GM18907 (cell line): ENCODE data around the gene GPRC5B.

ENCODE experiments used
- ATAC-seq: cut with Tn5 transposase; IDR thresholded peaks from one replicate; pipeline ENCODE4 v1.9.1; 2021; ENCODE audit warnings: mild to moderate bottlenecking, moderate library complexity; ENCODE audit not compliant: unreplicated experiment

The GPRC5B gene

DNA sequence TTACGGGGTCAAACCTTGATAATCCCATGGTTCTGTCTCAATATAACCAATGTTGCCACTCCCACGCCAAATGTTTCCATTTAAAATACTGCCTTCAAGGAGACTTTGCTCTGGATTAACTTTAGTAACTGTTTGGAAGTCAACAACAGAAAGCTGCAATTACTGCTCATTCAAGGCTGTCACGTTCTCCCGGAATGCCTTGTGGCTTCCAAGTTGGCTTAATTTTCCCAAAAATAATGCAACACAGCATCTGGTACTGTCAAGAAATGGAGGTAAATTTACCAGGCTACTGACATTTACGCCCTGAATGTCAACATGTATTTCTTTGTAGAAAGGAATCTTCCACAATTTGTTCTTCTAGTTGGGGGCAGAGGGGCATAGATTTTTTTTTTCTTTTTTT lies 38.2 kb downstream of the GPRC5B start:
- ATAC-seq, result no peak

DNA sequence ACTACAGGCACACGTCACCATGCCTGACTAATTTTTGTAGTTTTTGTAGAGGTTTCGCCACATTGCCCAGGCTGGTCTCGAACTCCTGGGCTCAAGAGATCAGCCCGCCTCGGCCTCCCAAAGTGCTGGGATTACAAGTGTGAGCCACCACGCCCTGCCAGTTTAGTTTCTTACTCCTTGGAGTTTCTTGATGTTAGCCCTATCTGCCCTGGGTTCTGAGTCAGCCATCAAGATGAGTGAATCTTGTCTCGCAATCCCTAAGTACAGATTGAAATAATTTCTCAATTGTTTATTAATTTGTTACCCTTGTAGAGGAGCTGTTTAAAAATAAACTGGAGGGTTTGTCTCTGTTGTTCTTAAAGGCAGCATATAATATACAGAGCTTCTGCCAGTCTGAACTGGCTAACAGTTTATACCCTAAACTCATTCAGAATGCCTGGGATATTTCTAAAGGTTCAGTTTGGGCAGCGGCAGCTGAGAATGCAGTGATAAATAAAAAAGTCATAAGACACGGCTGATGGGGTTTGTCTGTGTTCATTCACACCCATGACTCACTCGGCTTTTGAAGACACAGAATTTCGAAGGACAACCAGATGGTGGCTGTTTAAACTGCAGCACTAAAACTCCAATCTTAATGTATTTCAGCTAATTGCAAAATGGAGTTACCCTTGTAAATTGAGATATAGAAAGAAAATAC lies 39.6 kb downstream of the GPRC5B start:
- ATAC-seq, result no peak

DNA sequence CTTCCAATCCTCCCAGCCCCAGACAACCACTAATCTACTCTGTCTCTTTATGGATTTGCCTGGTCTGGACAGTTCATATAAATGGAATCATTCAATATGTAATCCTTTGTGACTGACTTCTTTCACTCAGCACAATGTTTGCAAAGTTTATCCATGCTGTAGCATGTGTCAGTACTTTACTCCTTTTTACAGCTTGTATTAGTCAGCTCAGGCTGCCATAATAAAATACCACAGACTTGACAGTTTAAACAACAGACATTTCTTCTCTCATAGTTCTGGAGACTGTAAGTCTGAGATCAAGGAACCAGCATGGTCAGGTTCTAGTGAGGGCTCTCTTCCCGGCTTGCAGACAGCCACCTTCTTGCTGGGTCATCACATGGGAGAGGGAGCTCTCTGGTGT lies 41.3 kb downstream of the GPRC5B start:
- no peak for ATAC-seq

DNA sequence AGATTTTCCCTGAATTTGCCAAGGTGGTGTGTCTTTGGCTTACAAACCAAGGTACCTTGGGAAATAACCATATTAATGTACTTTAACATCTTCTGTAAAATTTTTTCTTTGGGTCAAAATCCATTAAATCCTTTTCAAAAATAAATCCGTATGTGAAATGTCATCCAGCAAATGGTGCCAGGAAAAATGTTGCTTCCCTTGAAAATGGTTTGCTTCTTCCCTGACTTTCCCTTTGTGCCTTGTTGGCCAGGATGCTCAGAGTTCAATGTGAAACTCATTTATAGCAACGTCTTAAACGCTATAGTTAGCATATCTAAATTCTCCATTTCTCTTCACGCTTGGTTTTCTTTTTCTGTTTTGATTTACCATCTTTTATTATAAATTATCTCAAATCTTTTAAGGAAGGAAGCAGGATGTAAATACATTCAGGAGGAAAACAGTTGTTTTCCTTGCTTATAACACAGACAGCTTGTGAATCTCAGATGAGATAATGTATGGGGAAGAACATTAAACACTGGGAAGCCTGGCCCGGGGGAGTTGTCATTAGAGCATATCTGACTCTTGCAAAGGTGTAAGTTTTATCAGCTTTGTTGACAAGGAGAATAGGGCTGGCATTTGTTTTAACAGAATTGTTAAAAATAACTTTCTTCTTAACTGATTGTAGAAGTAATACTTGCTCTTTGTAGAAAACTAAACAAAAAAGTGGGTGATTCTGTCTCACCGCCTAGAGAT lies 42.1 kb downstream of the GPRC5B start:
- no peak for ATAC-seq

DNA sequence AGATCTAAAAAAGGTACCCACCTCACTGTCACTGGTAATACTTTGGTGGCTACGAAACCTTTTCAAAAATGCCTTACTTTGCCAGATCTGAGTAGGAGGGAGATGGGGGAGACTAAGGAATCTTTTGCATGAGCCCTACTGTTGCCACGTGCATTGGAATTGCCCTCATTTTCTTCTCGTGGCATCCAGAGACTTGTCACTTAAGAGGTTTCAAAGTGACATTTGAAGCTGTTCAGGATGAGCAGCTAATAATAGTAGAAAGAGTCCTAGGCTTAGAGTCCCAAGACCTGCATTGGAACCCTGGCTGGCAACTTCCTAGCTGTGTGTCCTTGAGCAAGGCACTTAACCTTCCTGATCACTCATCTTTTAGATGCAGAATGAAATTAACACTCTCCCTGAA lies 43.5 kb downstream of the GPRC5B start:
- no peak for ATAC-seq

DNA sequence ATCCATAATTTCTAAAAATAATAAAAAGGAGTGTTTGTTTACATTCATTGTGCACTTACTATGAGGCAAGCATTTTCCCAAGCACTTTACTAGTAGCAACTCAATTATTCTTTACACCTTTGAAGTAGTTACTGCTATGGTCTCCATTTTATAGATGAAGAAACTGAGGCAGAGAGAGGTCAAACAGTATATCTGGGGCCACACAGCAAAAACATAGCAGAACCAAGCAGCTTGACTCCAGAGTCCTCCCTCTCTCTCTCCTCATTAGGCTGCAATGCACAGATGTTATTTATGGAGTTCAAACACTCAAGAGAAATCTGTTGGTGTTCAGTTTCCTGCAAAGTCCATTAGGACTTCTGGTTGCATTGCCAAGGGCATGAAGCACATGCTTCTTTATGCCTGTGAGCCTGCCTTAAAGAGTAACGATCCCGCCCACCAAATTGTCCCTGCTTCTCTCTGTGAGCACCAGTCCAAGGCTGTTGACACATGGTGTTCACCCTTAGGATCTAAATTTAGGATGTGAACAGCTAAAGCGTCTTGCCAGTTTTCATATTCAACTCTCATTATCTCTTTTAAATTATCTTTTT lies 44.0 kb downstream of the GPRC5B start:
- no peak for ATAC-seq

DNA sequence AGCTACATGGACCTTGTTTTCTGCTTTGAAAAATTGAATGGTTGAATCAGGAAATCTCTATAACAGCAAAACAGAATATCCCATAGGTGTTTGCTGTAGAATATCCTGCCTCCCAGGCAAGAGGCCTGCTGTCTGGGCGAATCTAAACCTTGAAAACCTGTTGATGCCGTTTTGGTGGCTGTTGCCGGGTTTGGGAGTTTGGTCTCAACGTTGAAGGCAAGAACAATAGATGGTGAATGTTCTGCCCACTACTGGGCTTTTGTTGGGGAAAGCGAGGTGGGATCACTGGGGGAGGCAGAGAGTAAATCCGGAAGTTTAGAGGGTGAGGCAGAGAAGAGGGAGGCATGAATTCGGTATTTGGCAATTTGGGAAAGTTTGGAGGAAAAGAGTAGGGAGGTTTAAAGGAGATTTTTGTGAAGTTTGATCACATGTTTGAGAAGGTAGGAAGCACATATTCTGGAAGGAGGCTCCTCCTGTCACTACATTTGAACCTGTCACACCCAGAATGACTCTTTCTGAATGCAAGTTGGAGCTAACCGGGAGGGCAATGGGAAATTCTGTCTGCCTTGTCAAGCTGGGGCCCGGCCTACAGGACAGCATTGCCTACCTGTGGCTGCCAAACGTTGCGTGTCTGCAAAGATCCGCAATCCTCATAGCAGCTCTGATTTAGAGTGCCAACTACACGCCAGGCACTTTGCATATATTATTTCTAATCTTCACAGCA lies 46.5 kb downstream of the GPRC5B start:
- ATAC-seq, result no peak

DNA sequence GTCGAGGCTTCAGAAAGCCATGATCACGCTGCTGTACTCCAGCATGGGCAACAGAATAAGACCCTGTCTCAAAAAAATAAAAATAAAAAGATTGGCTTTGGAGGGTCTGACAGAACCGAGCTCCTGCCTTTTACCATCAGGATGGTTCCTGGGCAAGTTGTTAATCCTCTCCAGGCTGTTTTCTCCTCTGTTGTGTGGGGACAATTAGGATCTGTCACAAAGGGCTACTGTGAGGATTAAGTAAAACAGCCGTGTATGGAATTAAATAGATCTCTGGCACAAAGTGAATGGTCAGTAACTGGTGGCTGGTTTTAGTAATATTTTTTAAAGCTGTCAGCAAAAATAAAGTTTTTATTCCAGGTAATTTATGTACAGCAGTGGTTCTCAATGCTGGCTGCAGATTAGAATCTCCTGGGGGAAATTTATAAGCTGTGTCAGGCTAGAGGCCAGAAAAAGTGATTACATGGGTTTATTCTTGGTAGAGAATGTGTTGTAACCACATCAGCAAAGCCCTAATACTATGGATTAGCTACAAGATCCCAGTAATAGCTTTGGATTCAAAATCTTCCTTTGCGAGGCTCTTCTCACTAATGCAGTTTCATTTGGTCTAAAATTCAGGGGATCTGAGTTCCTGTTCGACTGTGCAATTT lies 47.2 kb downstream of the GPRC5B start:
- ATAC-seq, result no peak

DNA sequence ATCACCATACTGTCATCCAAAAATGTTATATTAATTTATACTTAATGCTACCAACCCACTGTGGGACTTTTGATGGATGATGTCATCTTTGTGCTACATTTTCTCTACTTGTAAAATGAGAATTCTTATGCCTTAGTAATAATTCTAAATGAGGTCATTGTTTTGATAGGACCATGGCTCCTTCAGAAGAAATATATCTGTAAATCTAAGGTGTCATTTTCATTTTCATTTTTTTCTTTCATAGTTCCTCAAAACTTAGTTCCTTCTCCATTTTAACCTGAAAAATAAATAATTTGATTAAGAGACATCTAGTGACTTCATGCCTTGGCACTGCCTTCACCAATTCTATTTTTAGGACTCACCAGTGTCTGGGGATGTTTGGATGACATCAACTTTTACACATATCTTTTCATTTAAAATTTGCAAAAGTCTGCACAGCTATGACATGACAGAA lies 48.7 kb downstream of the GPRC5B start:
- ATAC-seq, result no peak

DNA sequence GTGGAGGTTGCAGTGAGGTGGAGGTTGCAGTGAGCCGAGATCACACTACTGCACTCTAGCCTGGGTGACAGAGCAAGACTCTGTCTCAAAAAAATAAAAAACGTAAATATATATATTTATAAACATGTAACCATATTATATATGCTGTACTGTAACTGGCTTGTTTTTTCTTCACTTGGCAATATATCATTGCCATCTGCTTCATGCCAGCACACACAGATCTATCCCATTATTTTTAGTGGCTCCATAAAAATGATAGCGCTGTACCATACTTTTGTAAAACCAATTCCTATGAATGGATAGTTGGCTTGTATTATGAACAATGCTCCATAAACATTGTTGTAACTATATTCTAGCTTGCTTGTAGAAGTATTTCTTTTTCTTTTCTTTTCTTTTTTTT lies 49.5 kb downstream of the GPRC5B start:
- ATAC-seq, result no peak

DNA sequence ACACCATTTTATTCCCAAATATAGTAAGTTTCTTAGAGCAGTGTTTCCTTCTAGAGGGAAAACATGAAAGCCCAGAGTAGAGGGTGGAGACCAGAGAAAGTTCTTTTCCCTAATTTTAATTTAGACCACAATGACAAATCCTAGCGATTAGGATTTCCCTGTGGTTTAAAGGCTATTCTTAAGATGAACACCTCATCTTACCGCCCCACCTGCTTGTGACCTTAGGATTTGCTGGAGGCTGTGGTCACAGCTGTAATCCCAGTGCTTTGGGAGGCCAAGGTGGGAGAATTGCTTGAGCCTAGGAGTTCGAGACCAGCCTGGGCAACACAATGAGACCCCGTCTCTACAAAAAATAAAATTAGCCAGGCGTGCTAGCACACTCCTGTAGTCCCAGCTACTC lies 51.1 kb downstream of the GPRC5B start:
- no peak for ATAC-seq

DNA sequence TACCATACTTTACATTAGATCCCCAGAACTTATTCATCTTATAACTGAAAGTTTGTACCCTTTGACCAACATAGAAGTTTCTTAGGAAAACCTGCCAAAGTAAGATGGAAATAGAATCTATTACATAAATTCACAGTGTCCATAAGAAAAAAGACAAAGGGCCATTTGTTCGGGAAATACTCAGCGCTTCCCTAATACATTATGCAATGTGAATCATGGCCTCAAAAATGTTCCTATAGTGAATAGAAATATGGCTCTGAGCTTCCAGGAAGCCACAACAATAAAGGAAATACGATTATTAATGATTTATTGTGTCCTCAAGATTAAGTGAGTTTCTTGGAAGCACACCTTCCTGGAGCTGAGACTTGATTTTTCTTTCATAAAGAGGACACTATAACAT lies 51.5 kb downstream of the GPRC5B start:
- no peak for ATAC-seq

DNA sequence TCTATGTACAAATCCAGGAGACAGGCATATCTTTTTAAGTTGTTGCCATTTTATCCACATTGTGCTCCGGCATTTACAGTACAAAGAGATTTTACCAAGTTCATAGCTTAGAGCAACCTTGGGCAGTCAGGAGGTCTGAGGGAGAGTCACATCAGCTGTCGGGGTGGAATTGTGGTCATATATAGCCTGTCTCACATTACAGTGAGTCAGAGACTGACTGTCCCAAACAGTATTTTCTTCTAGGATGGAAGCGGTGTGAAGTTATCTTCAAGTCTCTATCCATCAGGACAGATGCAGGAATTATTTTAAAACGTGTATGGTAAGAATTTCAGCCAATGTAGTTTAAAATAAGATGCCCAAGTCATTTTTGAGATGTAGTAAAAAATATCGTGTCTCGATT lies 53.0 kb downstream of the GPRC5B start:
- ATAC-seq, result no peak

DNA sequence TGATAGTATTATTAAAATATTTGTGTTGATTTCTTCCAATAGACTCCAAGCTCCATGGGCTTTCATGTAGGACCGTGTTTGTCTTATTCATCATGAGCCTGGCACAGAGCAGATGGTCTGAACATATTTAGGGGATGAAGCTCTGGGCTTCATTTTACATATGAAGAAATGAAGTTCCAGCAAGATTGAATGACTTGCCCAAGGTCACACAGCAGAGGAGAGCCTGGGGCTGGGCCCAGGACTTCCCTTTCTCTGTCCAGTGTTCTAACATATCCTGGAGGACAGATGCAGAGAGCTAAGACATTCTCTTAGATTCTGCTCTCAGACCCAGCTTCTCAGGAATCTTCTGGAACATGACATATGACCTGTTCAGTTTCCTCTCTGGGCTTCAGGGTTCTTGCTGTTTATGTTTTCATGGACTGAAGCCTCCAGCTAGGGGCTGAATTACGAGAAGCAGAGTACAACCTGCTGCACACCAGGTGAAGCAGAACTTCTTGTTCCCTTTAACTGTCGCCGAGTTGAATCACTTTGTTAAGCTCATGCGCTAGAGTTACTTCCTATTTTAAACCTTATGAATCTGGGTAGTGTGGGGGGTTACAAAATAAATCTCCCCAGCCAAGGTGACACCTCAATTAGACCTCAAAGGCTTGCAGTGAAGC lies 53.6 kb downstream of the GPRC5B start:
- no peak for ATAC-seq

DNA sequence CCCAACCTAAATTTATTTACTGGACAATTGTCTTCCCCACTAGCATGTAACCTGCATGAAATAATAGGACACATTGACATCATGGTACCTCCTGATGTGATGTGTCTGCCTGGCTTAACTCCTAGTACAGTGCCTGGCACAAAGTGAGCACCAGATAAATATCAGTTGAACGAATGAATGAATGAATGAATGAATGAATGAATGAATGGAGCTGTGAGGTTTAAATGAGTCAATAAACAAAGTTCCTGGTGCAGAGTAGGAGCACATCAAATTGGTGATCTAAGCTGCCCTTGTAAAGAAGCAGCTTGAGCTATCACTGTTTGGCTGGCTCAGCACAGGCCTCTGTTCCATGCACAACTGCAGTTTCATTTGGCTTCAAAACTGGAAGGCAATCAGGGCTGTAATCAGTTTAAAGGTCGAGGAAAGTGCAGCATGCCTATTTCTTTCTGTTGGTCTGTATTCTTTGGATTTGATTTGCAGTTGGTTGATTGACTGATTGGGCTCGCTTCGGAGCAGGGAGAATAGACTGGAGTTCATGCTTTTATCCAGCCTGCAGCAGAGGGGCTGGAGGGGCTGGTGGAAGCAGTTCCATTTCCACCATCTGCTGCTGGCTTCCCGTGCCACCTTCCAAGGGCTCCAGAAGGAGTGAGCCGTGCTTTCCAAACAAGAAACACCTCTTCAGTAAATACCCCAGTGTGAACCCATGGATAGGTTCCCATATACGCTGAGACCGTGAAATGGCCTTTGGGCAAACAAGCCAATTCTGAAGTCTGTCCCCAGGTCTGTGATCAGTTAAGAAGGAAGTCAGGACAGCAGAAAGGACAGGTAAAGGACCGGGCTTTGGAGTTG lies 54.6 kb downstream of the GPRC5B start:
- no peak for ATAC-seq

DNA sequence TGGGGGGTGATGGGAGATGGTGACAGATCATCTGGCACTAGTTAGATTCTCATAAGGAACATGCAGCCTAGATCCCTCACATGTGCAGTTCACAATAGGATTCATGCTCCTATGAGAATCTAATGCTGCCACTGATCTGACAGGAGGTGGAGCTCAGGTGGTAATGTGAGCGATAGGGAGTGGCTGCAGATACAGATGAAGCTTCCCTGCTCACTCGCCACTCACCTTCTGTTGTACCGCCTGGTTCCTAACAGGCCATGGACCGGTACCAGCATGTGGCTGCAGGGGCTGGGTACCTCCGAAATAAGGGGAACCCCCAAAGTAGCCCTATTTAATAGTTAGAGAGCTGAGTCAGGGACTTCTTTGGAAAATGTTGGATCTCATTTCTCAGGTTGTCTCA lies 60.4 kb downstream of the GPRC5B start:
- ATAC-seq, result no peak

DNA sequence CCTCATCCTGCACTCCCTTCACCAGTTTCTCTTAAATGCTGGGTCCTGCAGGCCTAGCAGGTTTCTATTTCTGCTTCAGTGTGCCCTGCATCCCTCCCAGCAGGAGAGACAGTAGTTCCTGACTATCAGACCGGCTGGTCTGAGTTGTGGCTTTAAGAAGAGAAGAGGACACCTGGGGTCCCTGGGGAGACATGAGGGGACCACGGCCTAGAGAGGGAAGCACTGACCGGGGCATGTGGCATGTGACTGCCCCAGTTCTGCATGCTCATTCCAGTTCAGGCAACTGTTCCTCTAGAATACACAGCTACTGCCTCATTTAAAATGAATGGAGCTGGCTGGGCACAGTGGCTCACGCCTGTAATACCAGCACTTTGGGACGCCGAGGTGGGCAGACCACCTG lies 61.3 kb downstream of the GPRC5B start:
- ATAC-seq, result no peak

DNA sequence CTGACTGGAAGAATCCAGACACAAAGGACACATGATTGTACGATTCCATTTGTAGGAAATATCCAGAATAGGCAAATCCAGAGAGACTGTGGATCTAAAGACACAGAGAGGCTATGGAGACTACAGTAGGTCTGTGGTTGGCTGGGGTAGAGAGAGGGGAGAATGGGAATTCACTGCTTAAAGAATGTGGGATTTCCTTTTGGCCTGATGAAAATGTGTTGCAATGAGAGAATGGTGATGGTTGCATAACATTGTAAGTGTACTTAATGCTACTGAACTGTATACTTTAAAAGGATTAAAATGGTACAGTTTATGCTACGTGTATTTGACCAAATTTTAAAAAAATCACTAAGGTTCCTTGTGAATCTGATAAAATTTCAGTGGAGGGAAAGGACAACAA lies 62.1 kb downstream of the GPRC5B start:
- ATAC-seq, result no peak

DNA sequence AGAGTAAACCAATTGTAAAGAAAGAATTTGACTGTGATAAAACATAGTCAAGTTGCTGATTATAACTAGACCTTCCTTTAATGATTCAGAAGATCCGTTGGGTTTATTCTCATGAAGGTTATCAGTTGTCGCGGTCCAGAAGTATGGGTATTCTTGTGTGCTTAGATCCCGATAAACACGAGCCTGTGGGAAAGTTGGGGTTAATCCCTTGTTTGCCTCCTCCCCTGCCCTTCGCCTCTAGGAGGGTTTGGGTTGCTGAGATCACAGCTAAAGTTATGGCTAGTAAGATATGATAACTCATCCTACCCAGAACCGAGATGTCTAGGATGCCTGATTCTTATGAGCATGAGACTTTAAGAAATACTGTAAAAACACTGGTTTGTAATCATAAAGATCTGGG lies 66.8 kb downstream of the GPRC5B start:
- ATAC-seq, result no peak

DNA sequence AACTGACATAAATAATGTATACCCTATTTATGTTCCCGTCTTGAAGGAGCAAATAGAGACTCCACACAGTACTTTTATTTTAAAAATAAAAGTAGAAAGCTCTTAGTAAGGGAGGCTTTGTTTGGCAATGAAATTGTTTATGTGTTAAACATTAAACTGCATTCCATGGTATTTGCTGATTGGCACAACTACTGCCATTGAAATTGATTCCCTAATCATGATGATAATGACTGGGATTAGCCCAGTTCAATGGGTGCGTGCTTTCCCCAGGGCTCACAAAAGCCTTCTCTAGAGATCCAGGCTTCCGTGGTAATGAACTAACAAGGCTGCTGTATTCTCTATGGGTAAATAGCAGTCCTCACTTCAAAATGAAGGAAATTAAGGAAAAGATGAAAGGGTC lies 67.5 kb downstream of the GPRC5B start:
- ATAC-seq, result no peak
